SU-DHL-6 (cell line): Measurements from ENCODE around the gene CEP128.

Experiments used
- H2AFZ ChIP-seq: fragments of 200-600 bp; sonication (generic); 2 replicates; pipeline ENCODE4 v1.6.1; 2014; ENCODE audit warnings: low read depth, mild to moderate bottlenecking, moderate library complexity, mixed read lengths, antibody characterized with exemption, low read length; ENCODE audit not compliant: severe bottlenecking
- H3F3A ChIP-seq: fragments of 200-600 bp; shearing (Covaris generic); 2 replicates; pipeline ENCODE4 v1.6.0; 2016; ENCODE audit warnings: antibody characterized with exemption, mild to moderate bottlenecking; ENCODE audit not compliant: insufficient read depth
- H3K27ac ChIP-seq: fragments of 200-600 bp; sonication (generic); 2 replicates; pipeline ENCODE4 v1.5.1; 2016; ENCODE audit warnings: low read depth, mild to moderate bottlenecking, low read length, moderate library complexity, mixed read lengths
- H3K27me3 ChIP-seq: fragments of 200-600 bp; sonication (generic), shearing (Covaris generic); 2 replicates; pipeline ENCODE4 v1.6.0; 2014; ENCODE audit warnings: mild to moderate bottlenecking, low read length
- H3K36me3 ChIP-seq: fragments of 200-600 bp; sonication (generic); 2 replicates; pipeline ENCODE4 v1.6.1; 2014; ENCODE audit warnings: mild to moderate bottlenecking, low read length, mixed read lengths
- H3K4me2 ChIP-seq: fragments of 300-600, 200-600 bp; shearing (Covaris generic), sonication (generic); 2 replicates; pipeline ENCODE4 v1.6.0; 2014; ENCODE audit warnings: low read length, low read depth, mild to moderate bottlenecking; ENCODE audit not compliant: poor library complexity, severe bottlenecking
- H3K4me3 ChIP-seq: fragments of 200-600 bp; sonication (generic); 2 replicates; pipeline ENCODE4 v1.5.1; 2014; ENCODE audit warnings: antibody characterized with exemption, low read length, mild to moderate bottlenecking, mixed read lengths; ENCODE audit not compliant: insufficient read depth, poor library complexity, severe bottlenecking
- H3K79me2 ChIP-seq: fragments of 200-600 bp; sonication (generic); 2 replicates; pipeline ENCODE4 v1.6.1; 2014; ENCODE audit warnings: mild to moderate bottlenecking, low read length, moderate library complexity; ENCODE audit not compliant: insufficient read depth
- H3K9ac ChIP-seq: fragments of 200-600 bp; sonication (generic); 2 replicates; pipeline ENCODE4 v1.7.0; 2014; ENCODE audit warnings: mild to moderate bottlenecking, low read length
- H3K9me2 ChIP-seq: fragments of 200-600 bp; sonication (generic); replicated peaks from 2 replicates; pipeline ENCODE4 v1.6.1; 2014; ENCODE audit warnings: low read length; ENCODE audit not compliant: insufficient read depth
- H3K9me3 ChIP-seq: fragments of 200-600 bp; sonication (generic); 2 replicates; pipeline ENCODE4 v1.6.1; 2014; ENCODE audit warnings: low read length, mixed read lengths; ENCODE audit not compliant: insufficient read depth
- H4K20me1 ChIP-seq: fragments of 200-600 bp; sonication (generic); 2 replicates; pipeline ENCODE4 v1.6.1; 2014; ENCODE audit warnings: low read depth, mild to moderate bottlenecking, antibody characterized with exemption, low read length, moderate library complexity, mixed read lengths
- CTCF ChIP-seq: fragments of 200-600 bp; sonication (generic); IDR thresholded peaks from one replicate; pipeline ENCODE4 v1.5.1; 2017; ENCODE audit warnings: antibody characterized with exemption, mild to moderate bottlenecking, low read length, moderate library complexity; ENCODE audit not compliant: insufficient read depth, poor library complexity, severe bottlenecking
- EZH2phosphoT487 ChIP-seq: fragments of 200-600 bp; sonication (generic), shearing (Covaris generic); conservative IDR thresholded peaks from 2 replicates; pipeline ENCODE4 v1.6.1; 2018; ENCODE audit warnings: mild to moderate bottlenecking, antibody characterized with exemption, low read length, moderate library complexity, mixed read lengths

The CEP128 gene

GRCh38 chr14:80621701-80622100 lies 319.8 kb downstream of the CEP128 start:
- no peak overlapping the region for H3K4me2 ChIP-seq
- no peak overlapping the region for H2AFZ ChIP-seq

GRCh38 chr14:80620434-80620833 lies 321.1 kb downstream of the CEP128 start:
- TF ChIP-seq EZH2phosphoT487 (no peak), CTCF (no peak)
- Histone ChIP-seq H3K27ac (no peak overlapping the region), H3K9me3 (no peaks in the 10 kb centered on the region; the same call in 1 of the 2 replicates), H3F3A (no peaks in the 10 kb centered on the region), H2AFZ (no peak overlapping the region), H3K9ac (no peak overlapping the region), H3K4me3 (no peak overlapping the region), H3K27me3 (no peaks in the 10 kb centered on the region), H3K9me2 (no peaks in the 10 kb centered on the region), H3K79me2 (no peaks in the 10 kb centered on the region), H4K20me1 (no peaks in the 10 kb centered on the region), H3K36me3 (no peaks in the 10 kb centered on the region), H3K4me2 (no peak overlapping the region)

More at GRCh38 chr14:80621701-80622100, 319.8 kb downstream of the CEP128 start:
- no peak overlapping the region for H3K4me3 ChIP-seq
- no peaks in the 10 kb centered on the region for H4K20me1 ChIP-seq
- H3K9me2 ChIP-seq, result no peaks in the 10 kb centered on the region
- no peaks in the 10 kb centered on the region for H3K79me2 ChIP-seq
- no peak overlapping the region for H3K9ac ChIP-seq
- H3K9me3 ChIP-seq, result no peaks in the 10 kb centered on the region; the same call in 1 of the 2 replicates
- no peak overlapping the region for H3K27ac ChIP-seq
- no peaks in the 10 kb centered on the region for H3K27me3 ChIP-seq
- TF ChIP-seq CTCF (no peak), EZH2phosphoT487 (no peak)
- H3K36me3 ChIP-seq, result no peaks in the 10 kb centered on the region
- no peaks in the 10 kb centered on the region for H3F3A ChIP-seq

- H3K4me3 ChIP-seq, result no peak overlapping the region
- H3K9ac ChIP-seq, result no peak overlapping the region
- H3K27ac ChIP-seq, result no peak overlapping the region
- no peak overlapping the region for H3K4me2 ChIP-seq
- TF ChIP-seq EZH2phosphoT487, result no peak
- no peak for TF ChIP-seq CTCF
- H3K27me3 ChIP-seq, result no peaks in the 10 kb centered on the region
- no peaks in the 10 kb centered on the region for H3F3A ChIP-seq
- no peaks in the 10 kb centered on the region for H3K36me3 ChIP-seq
- no peak overlapping the region for H2AFZ ChIP-seq
- no peaks in the 10 kb centered on the region for H4K20me1 ChIP-seq
- no peaks in the 10 kb centered on the region for H3K9me2 ChIP-seq
- no peaks in the 10 kb centered on the region; the same call in 1 of the 2 replicates for H3K9me3 ChIP-seq
- H3K79me2 ChIP-seq, result no peaks in the 10 kb centered on the region
Observed at GRCh38 chr14:80618751-80619329, 322.7 kb downstream of the CEP128 start.
